ENCODE measurements around the gene FFAR4.

Gene FFAR4

GRCh38 chr10:93595378-93596161, 29.1 kb downstream of the FFAR4 start:
- in situ Hi-C loops (cut with MboI; ENCODE audit: low pct_unique_long_range_greater_than_20kb, low sequenced_read_pairs), result no loop called here

GRCh38 chr10:93596539-93596938, 30.1 kb downstream of the FFAR4 start:
- in situ Hi-C loops (cut with MboI; ENCODE audit: low pct_unique_long_range_greater_than_20kb, low sequenced_read_pairs), result no loop called here
- no peak for DNase-seq

More at GRCh38 chr10:93595378-93596161, 29.1 kb downstream of the FFAR4 start:
- DNase-seq, result no peak

- no peak for DNase-seq
- in situ Hi-C loops (cut with MboI; ENCODE audit: low pct_unique_long_range_greater_than_20kb, low sequenced_read_pairs), result no loop called here
Observed at GRCh38 chr10:93597075-93597599, 30.7 kb downstream of the FFAR4 start.

GRCh38 chr10:93598157-93598556, 31.7 kb downstream of the FFAR4 start:
- DNase-seq, result no peak
- in situ Hi-C loops (cut with MboI; ENCODE audit: low pct_unique_long_range_greater_than_20kb, low sequenced_read_pairs), result no loop called here

GRCh38 chr10:93599335-93599734, 32.9 kb downstream of the FFAR4 start:
- no peak for DNase-seq
- in situ Hi-C loops (cut with MboI; ENCODE audit: low pct_unique_long_range_greater_than_20kb, low sequenced_read_pairs), result no loop called here

- DNase-seq, result no peak
- in situ Hi-C loops (cut with MboI; ENCODE audit: low pct_unique_long_range_greater_than_20kb, low sequenced_read_pairs), result no loop called here
Observed at GRCh38 chr10:93599778-93600177, 33.3 kb downstream of the FFAR4 start.

- in situ Hi-C loops (cut with MboI; ENCODE audit: low pct_unique_long_range_greater_than_20kb, low sequenced_read_pairs), result no loop called here
- DNase-seq, result no peak
Observed at GRCh38 chr10:93600446-93601145, 34.1 kb downstream of the FFAR4 start.

- in situ Hi-C loops (cut with MboI; ENCODE audit: low pct_unique_long_range_greater_than_20kb, low sequenced_read_pairs), result no loop called here
Observed at GRCh38 chr10:93601146-93601773, 34.8 kb downstream of the FFAR4 start, which contains the start of gene RBP4. RBP4 (minus strand) TSS chr10:93601235; CDS start chr10:93601028, 207 bp downstream.

GRCh38 chr10:93601774-93602162, 35.3 kb downstream of the FFAR4 start:
- DNase-seq, result no peak
- in situ Hi-C loops (cut with MboI; ENCODE audit: low pct_unique_long_range_greater_than_20kb, low sequenced_read_pairs), result no loop called here

More at GRCh38 chr10:93601146-93601773, 34.8 kb downstream of the FFAR4 start, which contains the start of gene RBP4:
- no peak for DNase-seq

GRCh38 chr10:93603023-93603422, 36.6 kb downstream of the FFAR4 start:
- in situ Hi-C loops (cut with MboI; ENCODE audit: low pct_unique_long_range_greater_than_20kb, low sequenced_read_pairs), result no loop called here
- DNase-seq, result no peak

GRCh38 chr10:93604146-93604545, 37.7 kb downstream of the FFAR4 start:
- DNase-seq, result peak; percentile 28
- in situ Hi-C loops (cut with MboI; ENCODE audit: low pct_unique_long_range_greater_than_20kb, low sequenced_read_pairs), result no loop called here

GRCh38 chr10:93608421-93608820, 42.0 kb downstream of the FFAR4 start:
- no peak for DNase-seq
- in situ Hi-C loops (cut with MboI; ENCODE audit: low pct_unique_long_range_greater_than_20kb, low sequenced_read_pairs), result no loop called here

GRCh38 chr10:93612311-93612710, 45.8 kb downstream of the FFAR4 start, which contains the start of gene PDE6C:
PDE6C (plus strand) TSS chr10:93612537; CDS start chr10:93612726, 189 bp downstream.
- in situ Hi-C loops (cut with MboI; ENCODE audit: low pct_unique_long_range_greater_than_20kb, low sequenced_read_pairs), result no loop called here
- no peak for DNase-seq

- in situ Hi-C loops (cut with MboI; ENCODE audit: low pct_unique_long_range_greater_than_20kb, low sequenced_read_pairs), result no loop called here
- DNase-seq, result no peak
Observed at GRCh38 chr10:93613126-93613525, 46.7 kb downstream of the FFAR4 start.

- in situ Hi-C loops (cut with MboI; ENCODE audit: low pct_unique_long_range_greater_than_20kb, low sequenced_read_pairs), result no loop called here
- no peak for DNase-seq
Observed at GRCh38 chr10:93614101-93614825, 47.8 kb downstream of the FFAR4 start.

- in situ Hi-C loops (cut with MboI; ENCODE audit: low pct_unique_long_range_greater_than_20kb, low sequenced_read_pairs), result no loop called here
Observed at GRCh38 chr10:93615576-93616235, 49.2 kb downstream of the FFAR4 start.

GRCh38 chr10:93620925-93621324, 54.5 kb downstream of the FFAR4 start:
- in situ Hi-C loops (cut with MboI; ENCODE audit: low pct_unique_long_range_greater_than_20kb, low sequenced_read_pairs), result no loop called here
- no peak for DNase-seq

More at GRCh38 chr10:93615576-93616235, 49.2 kb downstream of the FFAR4 start:
- peak; percentile 28 for DNase-seq

- no peak for DNase-seq
- in situ Hi-C loops (cut with MboI; ENCODE audit: low pct_unique_long_range_greater_than_20kb, low sequenced_read_pairs), result no loop called here
Observed at GRCh38 chr10:93622942-93623341, 56.5 kb downstream of the FFAR4 start.

Data from KBM-7 (cell line).